Osteocyte (in vitro differentiated cells): ENCODE measurements around the gene ZNF283. TPM values are rescaled to one million over a fixed set of nuclear protein-coding genes. Genes with fewer than 3 reads are reported as not detected.
"Not testable (repeated sequence)": the region's sequence is repeated elsewhere in the genome, so short reads cannot be mapped to it uniquely, and the experiment has no call there.

Source experiments
- DNase-seq: peaks from one replicate; pipeline ENCODE4 v3.0.0; 2021; ENCODE audit warnings: mixed read lengths; ENCODE audit not compliant: unreplicated experiment; ENCODE audit errors: extremely low spot score
- H3K27ac Mint-ChIP-seq: one replicate; pipeline ENCODE4 v1.8.0; 2021; ENCODE audit warnings: mild to moderate bottlenecking, mixed read lengths; ENCODE audit not compliant: unreplicated experiment
- H3K27me3 Mint-ChIP-seq: one replicate; pipeline ENCODE4 v1.8.0; 2021; ENCODE audit warnings: mixed read lengths; ENCODE audit not compliant: unreplicated experiment
- H3K36me3 Mint-ChIP-seq: one replicate; pipeline ENCODE4 v1.8.0; 2021; ENCODE audit warnings: mixed read lengths; ENCODE audit not compliant: unreplicated experiment
- H3K4me1 Mint-ChIP-seq: one replicate; pipeline ENCODE4 v1.8.0; 2021; ENCODE audit warnings: mixed read lengths; ENCODE audit not compliant: unreplicated experiment
- H3K4me3 Mint-ChIP-seq: one replicate; pipeline ENCODE4 v1.8.0; 2021; ENCODE audit warnings: mild to moderate bottlenecking, moderate library complexity, mixed read lengths; ENCODE audit not compliant: unreplicated experiment
- H3K9me3 Mint-ChIP-seq: one replicate; pipeline ENCODE4 v1.8.0; 2021; ENCODE audit warnings: mixed read lengths; ENCODE audit not compliant: unreplicated experiment
- CTCF ChIP-seq: fragments of 200-600 bp; sonication (generic); IDR thresholded peaks from 2 replicates; pipeline ENCODE4 v1.5.0; 2021; ENCODE audit warnings: antibody characterized with exemption, mild to moderate bottlenecking, moderate library complexity
- total RNA-seq: library from RNA; stranded (reverse); gene quantifications from 2 replicates; pipeline ENCODE4 v1.2.1, GENCODE V29; 2021

ZNF283 gene
- total RNA-seq, 1 donor from 2014 or later, result 9.8 TPM

GRCh38 chr19:43802216-43802951, 24.7 kb upstream of the ZNF283 start, which contains the start of gene LYPD5:
LYPD5 (minus strand) TSS chr19:43802447; CDS start chr19:43802380, 67 bp downstream.
- peaks cover 7% of the 10 kb centered on the region for H3K4me1 Mint-ChIP-seq
- H3K4me3 Mint-ChIP-seq, result no peak within 1 kb of the TSS
- H3K9me3 Mint-ChIP-seq, result no peaks in the 10 kb centered on the region
- H3K27ac Mint-ChIP-seq, result no peak within 1 kb of the TSS
- no peak for TF ChIP-seq CTCF
- peaks cover 23% of the 10 kb centered on the region for H3K27me3 Mint-ChIP-seq
- H3K36me3 Mint-ChIP-seq, result no peaks in the 10 kb centered on the region
- DNase-seq, result no peak

GRCh38 chr19:43804432-43804831, 22.7 kb upstream of the ZNF283 start:
- no peak overlapping the region for H3K27ac Mint-ChIP-seq
- H3K4me1 Mint-ChIP-seq, result no peaks in the 10 kb centered on the region
- no peak for DNase-seq
- no peak for TF ChIP-seq CTCF
- peaks cover 26% of the 10 kb centered on the region for H3K27me3 Mint-ChIP-seq
- no peak overlapping the region for H3K4me3 Mint-ChIP-seq
- H3K9me3 Mint-ChIP-seq, result no peaks in the 10 kb centered on the region
- no peaks in the 10 kb centered on the region for H3K36me3 Mint-ChIP-seq

- not testable (repeated sequence) for H3K27ac Mint-ChIP-seq, H3K36me3 Mint-ChIP-seq, H3K4me1 Mint-ChIP-seq, H3K4me3 Mint-ChIP-seq, H3K9me3 Mint-ChIP-seq, DNase-seq
- peaks cover 36% of the 10 kb centered on the region for H3K27me3 Mint-ChIP-seq
These were observed 20.7 kb upstream of the ZNF283 start for GRCh38 chr19:43806401-43806800.

GRCh38 chr19:43806848-43807247, 20.3 kb upstream of the ZNF283 start:
- peaks cover 38% of the 10 kb centered on the region for H3K27me3 Mint-ChIP-seq

GRCh38 chr19:43807651-43808050, 19.5 kb upstream of the ZNF283 start:
- Mint-ChIP-seq H3K27ac (no peak overlapping the region), H3K4me1 (no peaks in the 10 kb centered on the region), H3K9me3 (no peaks in the 10 kb centered on the region), H3K4me3 (no peak overlapping the region), H3K27me3 (peaks cover 40% of the 10 kb centered on the region), H3K36me3 (no peaks in the 10 kb centered on the region)
- no peak for DNase-seq
- TF ChIP-seq CTCF, result no peak

More at GRCh38 chr19:43806848-43807247, 20.3 kb upstream of the ZNF283 start:
- Mint-ChIP-seq H3K4me3 (no peak overlapping the region), H3K9me3 (no peaks in the 10 kb centered on the region), H3K4me1 (no peaks in the 10 kb centered on the region), H3K36me3 (no peaks in the 10 kb centered on the region), H3K27ac (no peak overlapping the region)
- no peak for TF ChIP-seq CTCF
- no peak for DNase-seq
